HG02884 (cell line): Measurements from ENCODE around the gene PRSS38.

Experiments used
- ATAC-seq: cut with Tn5 transposase; IDR thresholded peaks from one replicate; pipeline ENCODE4 v1.9.1; 2021; ENCODE audit warnings: mild to moderate bottlenecking, moderate library complexity; ENCODE audit not compliant: unreplicated experiment

Gene PRSS38

DNA sequence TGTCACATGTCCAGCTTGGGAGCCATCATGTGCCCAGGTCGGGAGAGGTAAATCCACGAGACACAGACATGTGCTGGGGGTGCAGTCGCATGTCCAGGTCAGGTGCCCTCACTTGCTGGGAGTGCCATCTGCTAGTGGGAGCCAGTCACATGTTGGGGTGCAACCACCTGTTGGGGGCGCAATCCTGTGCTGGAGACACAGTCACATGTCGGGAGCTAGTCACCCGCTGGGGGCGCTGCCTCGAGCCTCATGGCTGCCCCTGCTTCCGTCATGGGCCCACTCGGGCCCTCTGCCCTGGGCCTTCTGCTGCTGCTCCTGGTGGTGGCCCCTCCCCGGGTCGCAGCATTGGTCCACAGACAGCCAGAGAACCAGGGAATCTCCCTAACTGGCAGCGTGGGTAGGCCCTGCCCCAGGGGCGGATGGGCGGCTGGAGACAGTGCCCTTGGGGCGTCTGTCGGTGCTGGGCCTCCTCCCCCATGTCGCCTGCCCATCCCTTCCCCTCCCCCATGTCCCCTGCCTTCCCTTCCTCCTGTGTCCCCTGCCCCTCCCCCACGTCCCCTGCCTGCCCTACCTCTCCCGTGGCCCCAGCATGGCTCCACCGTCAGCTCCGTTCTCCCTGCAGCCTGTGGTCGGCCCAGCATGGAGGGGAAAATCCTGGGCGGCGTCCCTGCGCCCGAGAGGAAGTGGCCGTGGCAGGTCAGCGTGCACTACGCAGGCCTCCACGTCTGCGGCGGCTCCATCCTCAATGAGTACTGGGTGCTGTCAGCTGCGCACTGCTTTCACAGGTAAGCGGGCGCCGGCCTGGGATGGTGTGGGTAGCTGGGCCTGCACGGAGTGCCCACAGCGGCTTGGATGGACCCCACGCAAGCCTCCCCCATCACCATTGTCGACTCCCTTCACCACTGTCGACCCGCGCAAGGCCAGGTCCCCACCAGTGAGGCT is at the start of gene PRSS38:
Gene PRSS38 (plus strand): TSS at position 208 of the 942 bp plus-strand sequence. CDS start 42 bp downstream, at position 250.
- ATAC-seq = no peak

DNA sequence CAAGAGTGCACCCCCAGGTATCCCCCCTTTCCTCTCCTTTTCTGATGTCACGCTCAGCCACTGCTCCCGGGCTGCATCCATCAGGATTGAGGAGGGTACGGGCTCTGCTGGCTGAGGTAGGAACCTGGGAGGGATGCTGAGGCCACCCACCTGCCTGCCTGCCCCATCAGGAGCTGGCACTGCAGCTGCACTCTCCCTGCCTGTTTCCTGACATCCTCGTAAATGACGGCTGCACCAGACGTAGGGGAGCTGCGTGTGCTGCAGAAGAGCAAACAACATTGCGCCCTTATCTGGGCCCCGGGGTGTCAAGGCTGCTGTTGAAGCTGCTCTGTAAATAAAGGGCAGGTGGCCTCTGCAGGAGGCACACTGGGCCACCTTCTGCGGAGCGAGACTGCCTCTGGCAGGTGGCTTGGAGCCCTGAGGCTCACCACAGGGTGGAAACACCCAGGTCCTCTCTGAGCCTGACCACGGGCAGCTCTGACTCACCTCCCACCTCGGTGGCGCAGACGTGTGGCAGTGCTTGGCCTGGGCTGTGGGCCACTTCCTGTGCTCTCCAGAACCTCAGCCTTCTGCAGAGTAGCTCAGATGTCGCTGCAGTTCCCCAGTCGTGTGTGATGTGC is 49.4 kb upstream of the PRSS38 start:
- no peak for ATAC-seq

DNA sequence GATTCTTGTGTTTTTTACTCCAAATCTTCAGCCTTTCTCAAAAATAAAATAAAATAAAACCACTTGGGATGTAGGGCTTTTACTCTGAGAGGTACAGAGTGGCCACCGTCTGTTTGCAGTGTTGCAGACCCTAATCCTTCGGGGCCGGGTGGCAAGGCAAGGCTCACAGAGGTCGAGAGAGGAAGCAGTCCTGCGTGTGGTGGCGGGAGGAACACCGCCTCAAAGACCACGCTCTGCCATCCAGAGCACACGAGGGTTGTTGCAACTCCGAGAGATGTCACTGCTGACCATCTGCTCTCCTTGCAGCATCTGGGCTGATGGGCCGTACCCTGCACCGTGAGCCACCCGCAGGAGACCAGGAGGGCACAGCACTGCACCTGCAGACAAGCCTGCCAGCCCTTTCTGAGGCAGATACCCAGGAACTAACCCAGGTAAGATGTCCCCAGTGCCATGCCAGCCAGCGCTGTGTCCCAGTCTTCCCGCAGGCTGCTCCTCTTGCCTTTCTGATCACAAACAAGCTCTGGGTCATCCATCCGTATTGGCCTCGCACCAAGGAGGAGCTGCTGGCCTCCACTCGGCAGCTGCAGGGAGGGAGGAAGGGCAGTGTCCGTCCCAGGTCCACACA is 48.7 kb upstream of the PRSS38 start:
- ATAC-seq = no peak

DNA sequence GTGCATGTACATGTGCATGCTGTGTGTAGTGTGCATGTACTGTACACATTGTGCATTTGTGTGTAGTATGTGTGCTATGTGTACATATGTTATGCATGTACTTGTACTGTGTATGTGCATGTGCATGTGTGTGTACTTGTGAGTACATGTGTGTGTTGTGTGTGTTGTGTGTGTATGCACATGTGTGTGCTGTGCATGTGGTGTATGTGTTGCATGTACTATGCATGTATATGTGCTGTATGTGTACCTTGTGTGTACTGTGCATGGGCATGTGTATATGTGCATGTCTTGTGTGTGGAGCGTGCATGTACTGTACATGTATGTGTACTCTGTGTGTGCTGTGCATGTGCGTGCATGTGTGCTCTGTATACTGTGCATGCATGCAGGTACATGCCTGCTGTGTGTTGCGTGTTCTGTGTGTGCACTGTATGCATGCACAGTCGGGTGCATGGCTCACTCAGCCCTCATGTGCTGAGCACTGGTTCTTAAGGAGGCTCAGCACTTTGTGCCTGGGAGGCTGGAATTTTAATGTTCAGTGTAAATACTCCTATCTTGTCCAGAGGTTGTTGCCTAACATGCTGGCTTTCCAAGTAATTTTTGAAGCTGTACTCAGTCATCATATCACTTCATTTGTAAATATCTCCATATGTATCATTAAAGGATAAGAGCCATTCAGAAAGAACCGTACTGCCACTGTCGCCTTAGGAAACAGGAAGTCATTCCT is 47.9 kb upstream of the PRSS38 start:
- ATAC-seq = no peak

DNA sequence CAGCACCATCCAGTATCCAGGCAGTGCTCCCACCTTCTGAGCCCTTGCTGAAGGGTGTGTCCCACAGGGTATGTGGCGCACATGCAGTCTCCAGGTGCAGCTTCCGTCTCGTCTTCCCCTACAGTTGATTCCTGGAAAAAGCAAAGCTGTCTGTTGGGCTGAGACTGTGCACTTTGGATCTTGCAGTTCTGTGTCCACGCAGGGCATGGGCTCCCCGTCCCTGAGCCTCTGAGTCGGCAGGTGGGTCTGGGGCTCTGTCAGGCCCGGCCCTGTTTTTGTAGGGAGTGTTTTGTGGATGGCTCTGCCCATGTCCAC is 47.4 kb upstream of the PRSS38 start:
- no peak for ATAC-seq

DNA sequence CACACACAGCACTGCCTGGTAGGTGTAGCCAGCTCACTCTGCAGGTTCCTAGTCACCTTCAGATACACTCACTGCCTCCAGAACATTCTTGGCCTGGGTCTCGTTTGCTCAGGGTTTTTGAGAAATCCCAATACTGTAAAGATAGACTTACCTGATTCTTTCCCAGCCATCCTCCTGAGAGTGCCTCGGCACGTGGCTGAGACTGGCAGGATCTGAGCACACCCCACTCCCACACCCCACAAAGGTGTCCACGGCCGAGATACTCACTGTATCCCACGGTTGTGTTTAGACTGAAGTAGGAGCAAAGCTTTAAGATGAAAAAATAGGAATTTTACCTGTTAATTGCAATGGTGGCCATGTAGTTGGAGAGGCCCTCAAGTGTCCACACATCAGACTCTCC is 46.8 kb upstream of the PRSS38 start:
- no peak for ATAC-seq

DNA sequence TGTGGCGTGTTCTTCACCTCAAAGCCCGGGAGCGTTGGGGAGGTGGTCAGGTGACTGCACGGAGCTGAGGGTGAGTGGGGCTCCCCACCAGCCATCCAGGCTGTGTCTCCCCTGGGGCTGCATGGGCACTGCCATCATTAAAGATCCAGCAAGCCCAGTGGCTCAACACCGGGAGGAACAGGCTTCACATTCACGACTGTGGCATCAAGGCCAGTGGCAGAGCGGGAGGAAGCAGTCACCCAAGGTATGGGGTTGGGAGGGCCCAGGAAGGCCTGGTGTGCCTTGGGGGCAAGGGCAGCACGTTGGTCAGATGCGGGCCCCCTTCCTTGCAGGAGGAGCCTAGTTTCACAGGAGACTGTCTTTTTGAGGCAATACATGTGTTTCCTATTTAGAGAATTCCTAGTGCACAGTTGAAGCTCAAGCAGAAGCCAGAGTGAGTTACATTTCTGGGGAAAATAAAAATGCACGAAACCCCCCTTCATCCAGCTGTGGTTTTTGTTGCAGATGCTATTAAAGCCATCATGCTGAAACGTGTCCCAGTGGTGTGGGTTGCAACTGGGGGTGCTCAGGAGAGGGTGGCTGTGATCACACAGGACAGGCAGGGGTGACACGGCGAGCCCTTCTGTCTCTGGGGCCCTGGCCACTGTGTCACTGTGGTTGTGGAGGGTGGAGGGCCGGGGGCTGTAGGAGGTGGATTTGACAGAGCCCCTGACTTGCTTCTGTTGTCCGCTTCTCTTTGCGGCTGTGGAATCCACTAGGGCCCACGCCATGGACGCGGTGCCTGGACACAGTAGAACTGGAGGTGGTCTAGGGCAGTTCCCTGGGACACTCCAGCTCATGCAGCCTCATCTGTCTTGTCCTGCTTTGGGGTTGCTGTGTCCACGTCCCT is 46.2 kb upstream of the PRSS38 start:
- ATAC-seq = no peak

DNA sequence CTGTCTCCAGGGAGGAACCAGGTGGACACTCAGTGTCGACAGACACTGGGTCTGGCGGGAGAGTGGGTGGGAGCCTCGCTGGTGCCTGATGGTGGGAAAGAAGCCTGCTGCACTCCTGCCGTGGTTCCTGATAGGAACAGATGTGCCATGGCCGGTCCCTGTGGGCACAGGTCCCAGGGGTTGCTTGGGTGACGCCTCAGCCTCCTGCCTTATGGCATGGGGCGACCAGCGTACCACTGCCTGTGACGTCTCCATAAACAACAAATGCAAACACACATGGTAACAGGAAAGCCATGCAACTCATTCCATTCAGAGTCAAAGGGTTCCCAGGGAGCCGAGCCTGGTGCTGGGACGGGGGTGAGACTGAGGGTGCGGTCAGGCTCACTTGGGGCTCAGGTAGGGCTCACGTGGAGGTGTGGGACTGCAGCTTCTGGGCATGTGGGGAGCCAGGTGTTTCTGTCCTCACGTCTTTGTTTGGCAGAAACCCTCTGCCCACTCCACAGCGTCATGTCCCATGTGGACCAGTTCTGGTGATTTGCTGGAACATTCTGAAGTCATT is 45.5 kb upstream of the PRSS38 start:
- ATAC-seq = no peak

DNA sequence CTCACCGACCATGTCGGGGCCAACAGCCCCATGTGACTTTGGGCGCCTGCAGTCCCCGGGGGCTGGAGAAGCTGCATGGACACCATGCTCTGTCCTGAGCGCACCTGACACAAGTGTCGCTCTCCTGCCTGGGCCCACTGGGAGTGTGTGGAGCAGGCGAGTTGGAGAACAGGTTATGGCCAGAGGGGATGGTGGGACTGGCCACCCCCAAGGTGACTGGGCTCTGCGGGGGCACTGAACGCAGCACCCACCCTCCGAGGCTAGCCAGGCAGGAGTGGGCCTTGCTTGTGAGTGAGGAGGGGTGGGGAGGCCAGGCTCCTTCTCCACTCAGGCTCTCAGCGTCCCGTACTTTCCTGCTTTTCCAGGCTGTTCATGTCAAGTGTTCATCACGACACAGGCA is 44.7 kb upstream of the PRSS38 start:
- ATAC-seq = no peak

DNA sequence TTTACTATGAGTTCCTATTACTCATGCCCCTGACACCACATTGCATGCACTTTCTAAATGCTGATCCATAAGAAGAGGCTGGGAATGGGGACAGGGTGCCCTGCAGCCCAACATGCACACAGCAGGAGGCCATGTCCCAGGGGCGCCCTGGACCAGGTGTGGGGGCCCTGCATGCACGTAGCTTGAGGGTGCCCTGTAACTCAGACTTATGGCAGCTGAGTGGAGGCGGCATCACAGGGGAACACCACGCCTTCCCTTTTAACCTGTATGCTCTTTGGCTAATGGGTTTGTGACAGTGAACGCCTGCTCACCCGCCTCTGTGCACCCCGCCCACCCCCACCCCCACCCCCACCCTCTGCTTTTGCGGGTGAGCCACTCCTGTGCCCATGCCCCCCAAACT is 44.1 kb upstream of the PRSS38 start:
- ATAC-seq = no peak

DNA sequence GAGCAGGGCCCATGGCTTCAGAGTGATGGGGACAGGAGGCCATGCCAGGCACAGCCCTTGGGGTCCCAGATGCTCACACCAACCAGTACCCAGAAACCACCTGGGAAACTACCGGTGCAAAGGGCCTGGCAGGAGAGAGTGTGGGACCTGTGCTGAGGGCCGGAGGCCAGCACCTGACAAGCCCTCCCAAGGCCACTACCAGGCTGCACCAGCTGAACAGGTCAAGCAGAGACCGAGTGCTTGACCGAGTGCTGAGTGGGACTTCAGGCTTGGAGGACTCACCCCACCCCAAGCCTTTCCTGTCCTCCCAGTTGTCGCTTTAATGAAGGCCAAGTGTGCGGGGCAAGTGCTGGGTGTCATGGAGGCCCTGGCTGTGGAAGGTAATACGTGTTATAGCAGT is 43.7 kb upstream of the PRSS38 start:
- no peak for ATAC-seq

DNA sequence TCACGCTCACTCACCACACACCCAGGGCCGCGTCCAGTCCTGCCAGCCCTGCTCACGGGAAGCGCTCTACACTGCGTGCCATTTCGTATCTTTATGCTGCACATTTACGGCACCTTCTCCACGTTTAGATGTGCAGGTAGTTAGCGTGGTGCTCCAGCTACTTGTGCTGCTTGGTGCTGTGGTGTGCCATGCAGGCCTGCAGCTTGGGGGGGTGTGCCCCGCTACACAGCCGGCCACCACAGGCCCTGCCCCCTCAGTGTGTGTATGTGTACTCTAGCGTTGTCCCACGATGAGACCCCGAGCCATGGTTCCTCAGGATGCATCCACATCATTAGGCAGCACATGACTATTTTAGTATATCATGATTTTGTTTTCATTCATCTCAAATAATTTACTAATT is 41.9 kb upstream of the PRSS38 start:
- ATAC-seq = no peak

DNA sequence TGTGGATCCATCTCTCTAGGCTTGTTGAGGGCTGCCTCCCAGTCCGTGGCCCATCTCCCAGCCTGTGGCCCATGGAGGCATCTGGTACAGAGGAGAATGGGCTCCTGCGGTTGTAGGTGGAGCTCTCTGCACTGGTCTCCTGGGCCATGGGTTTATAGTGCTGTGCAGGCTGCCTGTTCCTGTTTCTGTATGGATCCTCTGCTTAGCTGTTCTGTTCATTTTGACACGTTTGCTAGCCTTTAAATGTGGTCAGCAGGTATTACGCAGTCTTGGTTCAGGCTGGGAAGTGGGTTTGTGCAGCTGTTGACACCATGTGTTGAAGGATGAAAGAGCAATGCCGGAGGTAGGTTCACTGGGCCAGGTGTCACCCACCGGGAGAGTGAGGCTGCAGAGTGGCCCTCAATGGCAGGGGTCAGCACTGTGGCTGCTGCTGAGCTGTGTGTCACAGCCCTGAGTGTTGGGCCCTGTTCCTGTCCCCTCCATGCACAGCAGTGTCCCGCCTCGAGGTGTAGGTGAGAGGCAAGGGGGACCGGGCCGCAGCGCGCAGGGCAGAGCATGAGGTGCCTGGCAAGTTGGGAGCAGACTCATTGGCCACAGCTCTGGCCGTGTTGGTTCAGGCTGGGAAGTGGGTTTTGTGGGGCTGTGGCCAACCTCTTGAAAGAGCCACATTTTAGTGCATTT is 41.3 kb upstream of the PRSS38 start:
- no peak for ATAC-seq

DNA sequence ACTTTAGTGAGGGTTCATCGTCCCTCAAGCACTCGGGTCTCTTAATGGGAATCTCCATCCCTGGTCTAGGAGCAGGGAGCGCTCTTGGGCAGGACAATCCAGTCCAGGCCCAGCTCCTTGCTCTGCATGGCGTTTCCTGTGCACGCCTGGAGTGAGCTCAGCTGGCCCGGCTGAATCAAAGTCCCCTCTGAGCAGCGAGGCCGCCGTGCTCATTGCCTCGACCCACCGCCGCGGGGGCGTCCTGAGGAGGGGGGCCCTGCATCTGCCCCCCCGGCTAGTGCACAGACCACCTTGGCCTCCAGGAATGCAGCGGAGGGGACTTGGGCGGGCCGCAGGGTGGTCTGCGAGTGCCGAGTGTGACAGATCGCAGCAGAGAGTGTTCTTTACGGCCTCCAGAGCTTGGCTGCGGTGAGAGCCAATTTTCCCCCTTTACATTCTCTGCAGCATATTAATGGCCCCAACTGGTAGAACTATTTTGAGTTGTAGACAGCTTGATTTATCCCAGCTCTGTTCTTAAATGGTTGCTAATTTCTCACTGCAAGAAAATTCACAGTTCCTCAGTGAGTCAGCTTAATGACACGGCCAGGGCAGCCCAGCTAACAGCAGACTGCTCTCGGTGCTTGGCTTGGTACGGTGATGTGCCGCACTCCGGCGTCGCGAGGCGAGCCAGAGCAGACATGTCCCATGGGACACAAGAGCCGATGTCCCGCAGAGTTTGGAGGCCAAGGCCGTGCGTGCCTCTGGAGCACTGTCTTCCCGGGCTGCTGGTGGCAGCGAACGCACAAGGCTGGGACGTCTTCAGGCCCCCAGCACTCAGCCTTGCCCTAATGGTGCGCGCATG is 40.4 kb upstream of the PRSS38 start:
- ATAC-seq = no peak

DNA sequence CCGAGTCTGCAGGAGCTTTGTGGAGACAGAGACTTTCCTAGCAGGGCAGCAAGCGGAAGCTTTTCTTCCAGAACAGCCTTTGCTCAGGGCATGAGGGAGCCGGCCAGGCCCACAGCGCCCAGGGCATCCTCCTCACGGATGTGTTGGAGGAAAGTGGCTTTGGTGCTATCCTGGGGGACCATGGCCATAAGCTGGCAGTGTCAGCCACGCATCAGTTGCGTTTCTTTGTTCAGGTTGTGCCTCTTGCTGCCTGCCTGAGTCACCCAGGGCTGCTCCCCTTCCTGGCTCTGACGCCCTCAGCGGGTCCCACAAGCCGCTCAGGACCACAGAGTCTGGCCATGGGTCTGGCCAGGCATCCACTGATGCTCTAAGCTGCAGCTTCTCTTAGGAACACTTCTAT is 39.6 kb upstream of the PRSS38 start:
- no peak for ATAC-seq

DNA sequence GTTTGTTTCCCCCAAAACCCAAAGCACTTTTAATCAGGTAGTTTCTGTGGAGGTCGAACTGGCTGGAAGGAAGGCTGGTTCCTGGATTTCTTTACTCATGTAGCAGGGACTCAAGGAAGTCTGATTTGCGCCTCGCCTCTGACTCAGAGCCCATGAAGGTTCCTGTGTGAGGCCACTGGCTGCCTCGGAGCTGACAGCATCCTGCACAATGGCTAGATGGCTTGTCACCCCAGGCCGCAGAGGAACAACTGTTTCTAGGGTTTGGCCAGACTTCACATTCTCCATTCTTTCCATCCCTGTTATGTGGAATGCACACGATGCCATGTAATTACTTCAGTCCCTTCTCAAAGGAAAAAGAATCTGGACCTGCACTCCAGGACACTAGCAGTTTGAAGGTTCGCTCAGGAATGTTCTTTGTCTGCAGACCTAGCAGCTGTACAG is 39.1 kb upstream of the PRSS38 start:
- no peak for ATAC-seq

DNA sequence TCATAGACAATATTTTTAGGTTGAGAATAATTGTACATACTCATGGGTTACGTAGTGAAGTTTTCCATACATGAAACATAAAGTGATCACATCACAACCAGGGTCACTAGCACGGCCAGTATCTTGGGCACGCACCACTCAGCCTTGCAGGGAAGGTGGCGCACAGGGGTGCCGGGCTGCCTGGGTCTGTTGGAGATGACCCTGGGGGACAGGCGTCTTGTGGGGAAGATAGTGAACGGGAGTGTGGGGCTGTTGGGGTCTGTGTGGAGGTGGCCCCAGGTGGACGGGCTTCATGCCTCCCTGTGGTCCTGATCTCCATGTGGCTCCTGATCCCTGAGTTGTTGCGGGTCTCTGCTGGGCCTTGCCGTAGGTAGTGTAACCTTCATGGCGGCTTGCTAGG is 38.3 kb upstream of the PRSS38 start:
- ATAC-seq = no peak

DNA sequence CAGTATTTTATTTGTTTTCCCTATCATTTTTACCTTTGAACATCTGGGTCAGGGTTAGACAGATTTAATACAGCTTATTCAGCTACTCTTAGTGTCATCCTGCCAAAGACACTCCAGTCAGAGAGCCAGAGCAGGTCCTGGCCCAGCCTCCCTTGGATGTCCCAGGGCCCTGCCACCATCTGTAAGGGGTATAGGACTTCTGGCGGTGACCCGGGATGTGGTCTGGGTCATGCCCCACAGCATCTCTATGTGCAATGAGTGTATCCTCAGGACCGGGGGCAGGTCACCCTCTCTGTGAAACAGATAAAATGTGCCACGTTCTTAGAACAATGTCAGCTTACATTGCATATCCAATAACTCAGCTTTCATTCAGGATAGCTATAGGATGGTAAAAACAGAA is 37.8 kb upstream of the PRSS38 start:
- ATAC-seq = no peak
